GM18909 (cell line): ENCODE data around the gene S100A4.
A peak's percentile ranks its signal among the peaks of the same experiment; 100 is the strongest.
"Not testable (repeated sequence)": the region's sequence is repeated elsewhere in the genome, so short reads cannot be mapped to it uniquely, and the experiment has no call there.

Source experiments
- ATAC-seq: cut with Tn5 transposase; IDR thresholded peaks from one replicate; pipeline ENCODE4 v1.9.1; 2021; ENCODE audit warnings: mild to moderate bottlenecking; ENCODE audit not compliant: unreplicated experiment, poor library complexity

Gene S100A4

DNA sequence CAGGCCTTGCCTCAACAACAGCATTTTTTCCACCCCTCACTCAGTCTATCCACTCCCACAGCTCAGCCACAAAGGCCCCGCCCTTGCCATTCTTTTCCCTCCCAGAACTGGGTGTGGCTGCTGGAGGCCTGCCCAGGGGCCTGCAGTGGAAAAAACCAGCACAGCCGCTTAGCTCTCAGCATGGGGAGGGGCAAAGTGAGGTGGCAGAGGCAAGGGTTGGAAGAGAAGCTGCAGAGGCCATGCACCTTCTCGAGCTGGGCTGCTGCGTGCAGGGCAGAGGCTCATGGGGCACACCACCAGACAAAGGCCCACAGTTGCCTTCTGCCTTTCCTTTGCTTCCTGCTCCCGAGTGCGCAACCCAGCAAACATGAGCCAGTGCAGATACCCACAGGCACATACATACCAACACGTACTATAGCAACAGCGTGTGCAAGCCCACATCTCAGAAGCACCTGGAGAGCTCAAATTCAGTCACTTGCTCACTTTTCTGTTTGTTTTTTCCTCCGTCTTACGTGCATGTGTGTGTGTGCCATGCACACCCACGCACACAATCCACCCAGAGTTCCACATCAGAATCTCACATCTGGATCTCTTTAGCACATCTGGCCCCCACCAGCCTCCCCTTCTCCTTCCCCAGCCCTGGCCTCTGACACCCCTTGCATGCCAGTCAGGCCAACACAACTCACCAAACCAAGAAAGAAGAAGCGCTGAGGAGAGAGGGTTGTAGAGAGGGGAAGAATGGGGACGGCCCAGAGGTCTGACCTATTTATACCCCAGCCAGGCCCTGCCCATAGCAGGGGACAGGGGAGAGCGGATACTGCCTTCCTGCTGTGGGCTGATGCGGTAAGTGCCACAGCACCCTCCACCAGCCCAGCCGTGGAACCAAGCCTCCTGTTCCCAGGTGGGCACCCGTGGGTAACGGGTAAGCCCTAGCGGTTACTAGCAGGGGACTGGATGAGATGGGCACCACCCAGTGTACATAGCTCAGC is at the start of gene S100A4:
Gene S100A4 (minus strand): TSS at position 740 of the 989 bp plus-strand sequence. CDS start 1,012 bp downstream, outside the sequence.
- ATAC-seq, result peak; percentile 72

DNA sequence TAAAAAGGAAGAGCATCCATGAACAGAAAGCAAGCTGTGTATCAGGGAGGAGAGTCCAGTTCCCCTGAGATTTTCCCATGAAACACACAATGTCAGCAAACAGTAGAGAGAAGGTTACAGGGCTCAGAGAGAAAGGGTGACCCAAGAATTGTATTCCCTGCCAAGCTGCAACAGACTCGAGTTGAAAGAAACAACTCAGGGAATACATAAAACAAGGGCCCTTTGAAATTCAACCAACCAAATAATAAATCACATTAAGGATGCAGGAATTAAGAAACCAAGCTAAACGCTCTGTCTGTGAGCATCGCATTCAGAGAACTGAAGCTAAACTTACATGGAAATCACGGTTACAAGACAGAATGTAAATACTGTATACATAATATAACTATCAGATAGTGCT is 47.1 kb upstream of the S100A4 start:
- ATAC-seq, result no peak

DNA sequence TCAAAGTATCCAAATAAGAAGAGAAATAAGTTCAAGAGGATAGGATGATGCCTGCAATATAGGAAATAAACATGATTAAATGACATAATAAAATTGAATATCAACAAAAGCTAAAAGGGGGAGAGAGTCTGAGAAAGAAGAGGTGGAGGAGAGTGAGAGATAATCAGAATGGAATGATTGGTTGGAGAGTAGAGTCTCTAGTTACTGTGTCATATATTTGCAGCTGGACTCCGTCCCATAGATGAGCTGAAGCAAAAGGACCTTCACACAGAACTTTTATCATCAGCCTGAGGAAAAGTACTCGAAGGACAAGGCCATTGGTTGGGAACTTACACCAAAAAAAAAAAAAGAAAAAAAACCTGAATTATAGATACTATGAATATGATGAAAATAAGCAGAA is 42.9 kb upstream of the S100A4 start:
- no peak for ATAC-seq

DNA sequence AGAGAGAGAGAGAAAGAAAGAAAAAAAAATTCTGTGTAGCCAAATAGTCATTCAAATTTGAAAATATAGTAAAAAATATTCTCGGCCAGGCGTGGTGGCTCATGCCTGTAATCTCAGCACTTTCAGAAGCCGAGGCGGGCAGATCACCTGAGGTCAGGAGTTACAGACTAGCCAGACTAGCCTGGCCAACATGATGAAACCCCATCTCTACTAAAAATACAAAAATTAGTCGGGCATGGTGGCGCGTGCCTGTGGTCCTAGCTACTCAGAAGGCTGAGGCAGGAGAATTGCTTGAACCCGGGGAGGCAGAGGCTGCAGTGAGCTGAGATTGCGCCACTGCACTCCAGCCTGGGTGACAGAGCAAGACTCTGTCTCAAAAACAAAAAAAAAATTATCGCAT is 42.4 kb upstream of the S100A4 start:
- ATAC-seq, result not testable (repeated sequence)

DNA sequence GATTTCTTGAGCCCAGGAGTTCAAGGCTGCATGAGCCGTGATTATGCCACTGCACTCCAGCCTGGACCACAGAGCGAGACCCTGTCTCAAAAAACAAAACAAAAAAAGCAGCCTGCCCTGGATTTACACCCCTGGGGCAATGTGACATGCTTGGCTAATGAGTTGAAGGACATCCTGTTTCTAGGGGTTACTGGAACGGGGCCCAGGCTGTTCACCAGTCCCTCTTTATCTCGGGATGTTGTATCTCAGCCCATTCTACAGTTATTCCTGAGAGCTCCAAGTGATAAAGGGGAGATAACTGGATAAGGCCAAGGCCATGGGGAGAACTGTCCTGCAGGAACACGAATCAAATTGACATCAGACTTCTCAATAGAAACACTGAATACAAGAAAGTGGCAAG is 41.7 kb upstream of the S100A4 start:
- ATAC-seq, result no peak

DNA sequence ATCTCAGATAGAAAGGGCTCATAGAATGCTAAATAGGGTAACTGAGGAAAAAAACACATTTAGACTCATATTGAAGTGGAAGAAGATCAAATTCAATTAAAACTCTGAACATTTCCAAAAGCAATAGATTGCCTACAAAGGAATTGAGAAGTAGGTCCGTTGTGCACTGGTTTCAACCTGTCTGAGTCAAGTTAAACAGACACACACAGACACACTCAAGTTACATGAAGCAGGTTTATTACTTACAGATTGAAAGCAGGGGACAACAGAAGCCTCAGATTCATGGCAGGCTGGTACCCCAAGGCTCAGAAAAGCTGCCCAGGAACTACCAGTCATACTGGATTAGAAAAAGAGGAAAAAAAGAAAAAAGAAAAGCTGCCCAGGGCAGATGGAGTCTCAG is 40.7 kb upstream of the S100A4 start:
- no peak for ATAC-seq

DNA sequence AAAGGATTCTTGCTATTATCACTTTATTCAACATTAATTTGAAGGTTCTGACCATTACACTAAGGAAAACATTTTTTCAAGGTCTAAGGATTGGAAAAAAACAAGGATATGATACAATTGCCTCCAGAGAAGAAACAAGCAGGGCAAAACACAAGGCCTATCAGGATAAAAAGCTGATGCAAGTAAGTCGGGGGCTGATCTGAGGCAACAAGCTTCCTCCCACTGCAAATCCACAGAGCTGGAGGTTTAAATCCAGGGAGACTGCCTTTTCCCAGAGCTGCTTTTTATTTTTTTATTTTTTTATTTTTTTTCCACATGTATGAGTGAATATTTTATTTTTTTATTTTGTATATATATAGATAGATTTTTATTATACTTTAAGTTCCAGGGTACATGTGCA is 39.4 kb upstream of the S100A4 start:
- no peak for ATAC-seq

DNA sequence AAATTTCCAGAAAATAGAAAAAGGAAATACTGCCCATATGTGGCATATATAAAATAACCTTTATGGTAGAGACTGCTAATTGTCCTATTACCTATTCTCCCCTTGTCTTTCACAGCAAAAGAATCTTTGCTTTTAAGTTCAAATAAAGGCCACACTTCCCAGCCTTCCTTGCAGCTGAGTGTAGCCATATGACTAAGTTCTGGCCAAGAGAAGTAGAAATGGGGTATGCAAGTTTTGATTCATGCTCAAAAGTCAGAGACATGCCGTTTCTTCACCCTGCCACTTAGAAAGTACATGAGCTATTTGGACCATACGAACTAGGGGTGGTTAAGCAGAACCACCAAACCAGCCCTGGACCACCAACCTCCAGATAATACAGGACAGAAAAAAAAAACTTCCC is 38.4 kb upstream of the S100A4 start:
- no peak for ATAC-seq

DNA sequence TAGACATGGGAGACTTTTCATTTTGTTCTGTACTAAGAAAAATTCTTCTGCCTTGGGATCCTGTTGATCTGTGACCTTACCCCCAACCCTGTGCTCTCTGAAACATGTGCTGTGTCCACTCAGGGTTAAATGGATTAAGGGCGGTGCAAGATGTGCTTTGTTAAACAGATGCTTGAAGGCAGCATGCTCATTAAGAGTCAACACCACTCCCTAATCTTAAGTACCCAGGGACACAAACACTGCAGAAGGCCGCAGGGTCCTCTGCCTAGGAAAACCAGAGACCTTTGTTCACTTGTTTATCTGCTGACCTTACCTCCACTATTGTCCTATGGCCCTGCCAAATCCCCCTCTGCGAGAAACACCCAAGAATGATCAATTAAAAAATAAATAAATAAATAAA is 37.9 kb upstream of the S100A4 start:
- ATAC-seq, result not testable (repeated sequence)

DNA sequence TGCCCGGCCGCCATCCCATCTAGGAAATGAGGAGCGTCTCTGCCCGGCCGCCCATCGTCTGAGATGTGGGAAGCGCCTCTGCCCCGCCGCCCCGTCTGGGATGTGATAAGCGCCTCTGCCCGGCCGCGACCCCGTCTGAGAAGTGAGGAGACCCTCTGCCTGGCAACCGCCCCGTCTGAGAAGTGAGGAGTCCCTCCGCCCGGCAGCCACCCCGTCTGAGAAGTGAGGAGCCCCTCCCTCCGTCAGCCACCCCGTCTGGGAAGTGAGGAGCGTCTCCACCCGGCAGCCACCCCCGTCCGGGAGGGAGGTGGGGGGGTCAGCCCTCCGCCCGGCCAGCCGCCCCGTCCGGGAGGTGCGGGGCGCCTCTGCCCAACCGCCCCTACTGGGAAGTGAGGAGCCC is 37.2 kb upstream of the S100A4 start:
- not testable (repeated sequence) for ATAC-seq

DNA sequence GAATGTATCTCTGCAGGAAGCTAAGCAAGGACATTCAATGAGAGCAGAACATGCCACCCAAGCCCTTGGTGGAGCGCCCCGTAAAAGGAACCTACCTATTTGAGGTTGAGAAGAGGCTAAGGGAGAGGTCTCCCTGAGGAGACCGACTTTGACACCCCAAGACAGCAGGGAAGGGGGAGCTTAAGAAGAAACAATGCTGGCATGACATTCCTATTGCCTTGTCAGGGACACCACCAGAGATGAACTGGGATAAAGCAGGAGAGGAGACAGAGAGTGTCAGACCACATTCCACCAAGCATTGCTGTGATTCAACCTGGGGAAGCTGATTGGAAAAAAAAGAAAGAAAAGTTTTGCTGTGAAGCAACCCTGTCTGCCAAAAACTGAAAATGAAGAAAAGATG is 33.3 kb upstream of the S100A4 start:
- ATAC-seq, result no peak

DNA sequence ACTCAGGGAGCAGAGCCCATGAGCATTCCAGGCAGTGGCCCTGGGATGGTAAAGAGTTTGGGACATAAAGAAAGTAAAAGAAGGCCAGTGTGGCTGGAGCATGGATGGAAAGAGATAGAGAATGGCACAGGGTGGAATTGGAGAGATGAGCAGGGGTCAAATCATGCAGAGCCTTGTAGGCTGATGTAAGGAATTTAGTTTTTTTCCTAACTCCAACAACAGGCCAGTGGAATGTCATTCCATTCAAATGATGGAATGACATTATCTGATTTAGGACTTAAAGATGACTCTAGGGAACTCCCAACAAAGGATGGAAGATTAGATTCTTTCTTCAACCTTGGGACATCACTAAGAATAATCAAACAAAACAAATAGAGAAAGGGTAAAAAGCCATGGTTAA is 32.9 kb upstream of the S100A4 start:
- no peak for ATAC-seq

DNA sequence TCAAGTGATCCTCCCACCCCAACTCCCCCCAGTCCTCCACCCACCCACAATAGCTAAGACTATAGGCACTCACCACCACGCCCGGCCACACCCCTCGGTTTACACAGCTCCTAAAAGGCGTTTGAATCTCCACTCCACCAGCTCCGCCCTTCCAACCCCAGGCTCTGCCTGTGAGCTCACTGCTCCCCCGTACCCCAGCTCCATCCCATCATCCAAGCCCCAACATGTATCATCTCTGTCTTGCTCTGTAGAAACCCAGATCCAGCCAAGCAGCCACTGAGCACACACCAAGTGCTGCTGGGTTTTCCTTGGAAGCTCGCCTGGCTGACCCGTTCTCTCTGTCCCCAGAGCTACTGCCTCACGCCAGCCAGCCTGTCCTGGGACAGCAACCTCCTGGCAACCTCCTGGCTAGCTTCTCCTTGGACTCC is 32.0 kb upstream of the S100A4 start:
- no peak for ATAC-seq

DNA sequence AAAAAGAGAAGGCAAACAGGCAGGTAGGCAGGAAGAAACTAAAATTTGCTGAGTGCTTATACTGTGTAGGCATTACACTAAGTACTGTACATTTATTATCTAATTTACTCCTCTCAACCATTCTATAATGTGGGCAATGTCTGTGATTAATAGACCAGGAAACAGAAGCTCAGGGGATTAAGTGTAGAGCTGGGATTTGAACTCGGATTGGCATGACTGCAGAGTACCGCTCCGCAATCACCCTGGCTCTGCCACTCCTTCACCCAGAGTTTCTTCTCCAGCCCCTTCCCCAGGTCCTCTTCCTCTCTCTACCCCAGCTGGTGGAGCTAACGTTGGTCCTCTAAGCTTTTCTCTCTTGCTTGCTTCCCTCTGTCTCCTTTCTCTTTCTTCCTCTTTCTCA is 31.5 kb upstream of the S100A4 start:
- no peak for ATAC-seq

DNA sequence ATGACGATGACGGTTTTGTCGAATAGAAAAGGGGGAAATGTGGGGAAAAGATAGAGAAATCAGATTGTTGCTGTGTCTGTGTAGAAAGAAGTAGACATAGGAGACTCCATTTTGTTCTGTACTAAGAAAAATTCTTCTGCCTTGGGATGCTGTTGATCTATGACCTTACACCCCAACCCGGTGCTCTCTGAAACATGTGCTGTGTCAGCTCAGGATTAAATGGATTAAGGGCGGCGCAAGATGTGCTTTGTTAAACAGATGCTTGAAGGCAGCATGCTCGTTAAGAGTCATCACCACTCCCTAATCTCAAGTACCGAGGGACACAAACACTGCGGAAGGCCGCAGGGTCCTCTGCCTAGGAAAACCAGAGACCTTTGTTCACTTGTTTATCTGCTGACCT is 29.9 kb upstream of the S100A4 start:
- not testable (repeated sequence) for ATAC-seq

DNA sequence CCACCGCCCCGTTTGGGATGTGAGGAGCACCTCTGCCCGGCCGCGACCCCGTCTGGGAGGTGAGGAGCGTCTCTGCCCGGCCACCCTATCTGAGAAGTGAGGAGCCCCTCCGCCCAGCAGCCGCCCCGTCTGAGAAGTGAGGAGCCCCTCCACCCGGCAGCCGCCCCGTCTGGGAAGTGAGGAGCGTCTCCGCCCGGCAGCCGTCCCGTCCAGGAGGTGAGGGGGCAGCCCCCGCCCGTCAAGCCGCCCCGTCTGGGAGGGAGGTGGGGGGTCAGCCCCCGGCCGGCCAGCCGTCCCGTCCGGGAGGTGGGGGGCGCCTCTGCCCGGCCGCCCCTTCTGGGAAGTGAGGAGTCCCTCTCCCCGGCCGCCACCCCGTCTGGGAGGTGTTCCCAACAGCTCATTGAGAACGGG is 29.5 kb upstream of the S100A4 start:
- not testable (repeated sequence) for ATAC-seq

DNA sequence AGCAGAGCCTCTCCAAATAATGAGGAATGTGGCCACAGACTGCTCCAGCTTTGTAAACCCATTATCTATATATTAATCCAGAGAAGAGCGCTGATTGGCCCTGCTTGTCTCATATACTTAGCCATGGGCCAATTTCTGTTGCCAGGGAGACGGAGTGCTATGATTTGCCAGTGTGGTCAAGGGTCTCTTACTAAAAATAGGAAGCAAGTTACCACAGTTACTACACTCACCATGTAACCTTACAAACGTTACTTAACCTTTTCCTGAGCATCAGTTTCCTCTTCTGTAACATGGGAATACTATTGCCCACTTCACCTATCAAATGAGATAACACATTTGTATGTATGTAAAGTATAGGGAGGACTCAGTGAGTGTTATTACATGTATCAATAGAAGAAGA is 27.7 kb upstream of the S100A4 start:
- ATAC-seq, result no peak

DNA sequence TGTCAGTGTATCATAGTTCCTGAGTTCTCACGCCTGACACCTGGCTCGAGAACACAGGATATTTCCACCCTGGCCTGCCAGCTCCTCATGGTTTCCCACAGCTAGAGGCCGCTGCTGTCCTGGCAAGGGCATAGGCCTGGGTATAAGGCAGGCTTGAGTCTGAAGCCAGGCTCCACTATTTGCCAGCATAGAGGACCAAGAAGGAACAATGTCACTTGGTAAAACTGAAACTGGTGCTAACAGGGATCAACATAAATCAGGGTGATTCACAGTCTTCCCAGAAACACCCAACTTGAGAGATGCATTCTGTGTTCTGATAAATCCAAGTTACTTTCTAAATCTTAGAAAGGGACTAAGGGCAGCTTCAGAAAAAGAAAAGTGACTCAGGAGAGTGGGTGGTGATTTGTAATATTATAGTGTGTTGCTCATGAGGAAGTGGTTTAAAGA is 27.0 kb upstream of the S100A4 start:
- ATAC-seq, result no peak

DNA sequence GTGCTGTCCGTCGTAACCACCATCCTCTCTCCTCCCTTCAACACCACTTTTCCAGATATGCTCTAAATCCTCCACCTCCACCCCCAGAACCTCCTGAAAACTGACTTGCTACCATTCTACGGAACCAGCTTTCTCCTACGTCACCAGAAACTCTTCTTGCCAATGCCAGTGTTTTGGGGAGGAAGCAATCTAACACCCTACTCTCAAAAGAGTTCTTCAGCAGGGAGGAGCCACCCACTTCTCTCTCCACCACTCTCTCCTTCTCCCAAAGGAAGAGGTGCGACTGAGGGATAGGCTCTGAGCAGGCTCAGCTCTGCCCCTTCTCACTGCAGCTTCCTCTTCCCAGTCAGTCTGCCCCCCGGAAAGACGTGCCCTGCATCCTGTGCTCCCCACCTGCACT is 26.1 kb upstream of the S100A4 start:
- no peak for ATAC-seq

DNA sequence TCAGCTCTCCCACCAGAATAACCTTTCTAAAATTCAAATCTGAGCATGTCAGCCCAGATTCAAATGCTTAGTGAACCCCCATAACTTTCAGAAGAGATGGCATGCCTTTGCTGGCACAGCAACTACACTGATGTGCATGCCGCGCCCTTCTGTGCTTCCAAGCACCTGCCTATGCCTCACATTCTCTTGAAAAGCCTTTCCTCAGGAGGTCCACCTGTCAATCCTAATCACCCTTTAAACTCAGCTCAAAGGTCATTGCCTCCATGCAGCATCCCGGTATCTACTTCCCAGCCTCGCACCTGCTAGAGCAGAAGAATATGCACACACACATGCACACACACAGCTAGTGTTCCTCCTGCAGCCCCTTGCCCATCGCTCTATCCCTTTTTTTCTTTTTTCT is 25.3 kb upstream of the S100A4 start:
- ATAC-seq, result no peak

DNA sequence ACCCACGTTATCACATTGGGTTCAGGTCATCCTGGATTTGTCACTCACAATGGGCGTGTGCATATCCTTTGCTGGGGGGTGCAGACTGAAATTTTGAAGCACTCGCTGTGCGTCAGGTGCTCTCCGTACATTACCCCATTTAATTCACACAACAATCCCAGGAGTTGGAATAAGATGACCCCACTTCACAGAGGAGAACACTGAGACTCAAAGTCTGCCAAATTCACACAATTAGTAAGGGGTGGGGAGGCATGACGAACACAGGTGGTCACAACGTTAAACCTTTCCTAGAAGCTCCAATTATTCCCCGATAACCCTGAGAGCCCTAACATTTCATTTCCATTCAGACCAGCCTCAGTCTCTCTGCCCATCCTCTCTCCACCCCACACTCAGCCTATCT is 23.9 kb upstream of the S100A4 start:
- ATAC-seq, result no peak
